Astrocyte (in vitro differentiated cells and primary cell): ENCODE data around the gene MRPL36.

Source experiments
- CTCF ChIP-seq: IDR thresholded peaks from 2 replicates; pipeline ENCODE4 v1.5.1; 2011; ENCODE audit warnings: low read depth, mild to moderate bottlenecking, inconsistent platforms, low read length, moderate library complexity; ENCODE audit not compliant: insufficient read depth
- EZH2 ChIP-seq: IDR thresholded peaks from 2 replicates; pipeline ENCODE4 v1.6.1; 2012; ENCODE audit warnings: mild to moderate bottlenecking, low read length, inconsistent platforms; ENCODE audit not compliant: insufficient read depth

- TF ChIP-seq CTCF (no peak), EZH2 (no peak)
Observed at GRCh38 chr5:1815071-1815786, 15.6 kb upstream of the MRPL36 start.
